ENCODE results near the gene RXYLT1.

- TF ChIP-seq CTCF (IDR thresholded peaks at IDR 0.05) (no peak), EZH2phosphoT487 (IDR thresholded peaks at IDR 0.05) (no peak), EZH2 (IDR thresholded peaks at IDR 0.05) (no peak)
These were observed 15.5 kb downstream of the RXYLT1 start for GRCh38 chr12:63795032-63795687.

Measured in neural progenitor cell (in vitro differentiated cells).